Measurements from ENCODE around the gene POU2F2. TPM values are rescaled to one million over a fixed set of nuclear protein-coding genes. Genes with fewer than 3 reads are reported as not detected.

POU2F2 gene
- total RNA-seq, 1 experiment from 2014 or later: 0.89 TPM

DNA sequence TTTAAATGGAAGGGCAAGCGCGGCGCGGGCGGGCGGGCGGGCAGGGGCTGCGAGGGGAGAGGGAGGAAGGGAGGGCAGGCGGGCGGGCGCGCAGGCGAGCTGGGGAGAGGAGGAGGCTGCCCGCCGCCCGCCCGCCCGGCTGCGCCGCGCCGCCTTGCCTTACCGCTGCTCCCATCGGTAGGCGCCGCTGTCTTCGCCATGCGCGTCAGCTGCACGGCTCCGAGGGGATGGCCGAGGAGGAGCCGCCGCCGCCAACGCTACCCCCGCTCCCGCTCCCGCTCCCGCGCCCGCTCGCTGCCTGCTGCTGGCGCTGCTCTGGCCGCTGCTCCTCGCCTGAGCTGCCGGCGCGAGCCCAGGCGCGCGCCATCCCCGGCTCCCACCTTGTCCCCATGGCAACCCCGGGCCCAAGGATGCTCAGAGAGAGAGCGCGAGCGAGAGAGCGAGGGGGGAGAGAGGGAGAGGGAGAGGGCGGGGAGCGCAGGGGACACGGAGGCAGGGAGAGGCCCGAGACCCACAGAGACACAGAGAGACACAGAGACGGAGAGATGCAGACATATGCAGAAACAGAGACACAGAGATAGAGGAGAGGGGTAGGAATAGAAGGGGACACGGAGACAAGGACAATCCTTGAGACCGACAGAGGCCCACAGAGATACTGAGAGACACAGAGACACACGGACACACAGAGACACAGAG, 44.9 kb upstream of the POU2F2 start:
- POLR2A ChIA-PET: interaction anchor here (1.0 kb wide), 1 partner anchor 66 kb away, joined by 8 read pairs; no protein-coding TSS in a partner anchor
- no peak overlapping the region for H2AFZ ChIP-seq (ENCODE audit: low read depth, low read length, poor library complexity, severe bottlenecking)
- H3K79me2 ChIP-seq (ENCODE audit: insufficient read depth, low read length): no peaks in the 10 kb centered on the region
- no TSS peak for BruUV-seq (replicated peaks)
- no peaks in the 10 kb centered on the region for H3K9me3 ChIP-seq (ENCODE audit: control insufficient read depth in 1 of 2, insufficient read depth in 1 of 2, low read depth in 1 of 2, low read length in 2 of 2)
- 0 out of 4 replicates have a peak overlapping the region, but pooled peaks of 1 of the 2 experiments have one; percentile 11 for H3K4me3 ChIP-seq (replicated peaks in 1 of 2; ENCODE audit: low read depth in 1 of 2, low read length in 2 of 2)
- H3K9me2 ChIP-seq (ENCODE audit: insufficient read depth): no peaks in the 10 kb centered on the region
- TF ChIP-seq, protein P1, sequence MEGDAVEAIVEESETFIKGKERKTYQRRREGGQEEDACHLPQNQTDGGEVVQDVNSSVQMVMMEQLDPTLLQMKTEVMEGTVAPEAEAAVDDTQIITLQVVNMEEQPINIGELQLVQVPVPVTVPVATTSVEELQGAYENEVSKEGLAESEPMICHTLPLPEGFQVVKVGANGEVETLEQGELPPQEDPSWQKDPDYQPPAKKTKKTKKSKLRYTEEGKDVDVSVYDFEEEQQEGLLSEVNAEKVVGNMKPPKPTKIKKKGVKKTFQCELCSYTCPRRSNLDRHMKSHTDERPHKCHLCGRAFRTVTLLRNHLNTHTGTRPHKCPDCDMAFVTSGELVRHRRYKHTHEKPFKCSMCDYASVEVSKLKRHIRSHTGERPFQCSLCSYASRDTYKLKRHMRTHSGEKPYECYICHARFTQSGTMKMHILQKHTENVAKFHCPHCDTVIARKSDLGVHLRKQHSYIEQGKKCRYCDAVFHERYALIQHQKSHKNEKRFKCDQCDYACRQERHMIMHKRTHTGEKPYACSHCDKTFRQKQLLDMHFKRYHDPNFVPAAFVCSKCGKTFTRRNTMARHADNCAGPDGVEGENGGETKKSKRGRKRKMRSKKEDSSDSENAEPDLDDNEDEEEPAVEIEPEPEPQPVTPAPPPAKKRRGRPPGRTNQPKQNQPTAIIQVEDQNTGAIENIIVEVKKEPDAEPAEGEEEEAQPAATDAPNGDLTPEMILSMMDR (IDR thresholded peaks at IDR 0.05 in 2 of 3, conservative IDR thresholded peaks at IDR 0.05 in 1 of 3; ENCODE audit: borderline replicate concordance in 1 of 3, insufficient read depth in 1 of 3, low read depth in 2 of 3, low read length in 2 of 3): peak in 2 of 3 experiments; percentile 16 to 27; a peak in 3 of 6 replicates
- TF ChIP-seq SP1 (IDR thresholded peaks at IDR 0.05; ENCODE audit: low read depth) (no peak), SRF (IDR thresholded peaks at IDR 0.05; ENCODE audit: low read depth) (no peak), FOSL1 (IDR thresholded peaks at IDR 0.05; ENCODE audit: low read depth) (no peak)
- TF ChIP-seq, protein P2, sequence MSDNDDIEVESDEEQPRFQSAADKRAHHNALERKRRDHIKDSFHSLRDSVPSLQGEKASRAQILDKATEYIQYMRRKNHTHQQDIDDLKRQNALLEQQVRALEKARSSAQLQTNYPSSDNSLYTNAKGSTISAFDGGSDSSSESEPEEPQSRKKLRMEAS (IDR thresholded peaks at IDR 0.05): 0 out of 2 replicates have a peak, but pooled peaks have one; percentile 15
- peak overlapping the region; percentile 70 for H3K4me2 ChIP-seq (ENCODE audit: low read length)
- ATAC-seq (peak; percentile 97), DNase-seq (ENCODE audit: low read depth, low spot score) (peak; percentile 18)
- RAD21 ChIA-PET (ENCODE audit: low non-redundant PET in 1 of 2, low total read pairs in 2 of 2, uncharacterized antibody in 2 of 2, unreplicated experiment in 2 of 2): interaction anchor here in 1 of 2 experiments (0.6 kb wide), 1 partner anchor 103 kb away, joined by 3 read pairs; no protein-coding TSS in a partner anchor
- CTCF ChIA-PET: interaction anchor here (0.9 to 1.6 kb wide), 5 partner anchors 8 to 64 kb away, joined by 3 to 5 read pairs (median 3); partner anchors contain the start of gene POU2F2
- no peak overlapping the region for H3K9ac ChIP-seq (ENCODE audit: low read length)
- H3K27ac ChIP-seq (ENCODE audit: low read depth, low read length): no peak overlapping the region
- H3K27me3 ChIP-seq (ENCODE audit: insufficient read depth, low read length): peaks cover 55% of the 10 kb centered on the region
- intact Hi-C loops (cut with micrococcal nuclease): no loop called here
- no peaks in the 10 kb centered on the region for H3K36me3 ChIP-seq (ENCODE audit: control insufficient read depth in 1 of 2, insufficient read depth in 2 of 2, low read length in 2 of 2)
- H3K4me1 ChIP-seq (ENCODE audit: control insufficient read depth in 1 of 2, insufficient read depth in 2 of 2, low read length in 2 of 2): peaks cover 0 to 4% of the 10 kb centered on the region in 2 experiments; a peak in 2 of 4 replicates
- no peaks in the 10 kb centered on the region for H4K20me1 ChIP-seq (ENCODE audit: insufficient read depth)
